MM.1S (cell line): Measurements from ENCODE around the gene ZNF705A.

ENCODE experiments used
- CTCF ChIP-seq: fragments of 300-600 bp; sonication (generic); IDR thresholded peaks from 2 replicates; pipeline ENCODE4 v1.5.1; 2016; ENCODE audit warnings: antibody characterized with exemption, low read length, mixed read lengths
- EZH2 ChIP-seq: fragments of 300-600 bp; sonication (generic); optimal IDR thresholded peaks from 2 replicates; pipeline ENCODE3; 2017; ENCODE audit warnings: low read depth, mild to moderate bottlenecking, antibody characterized with exemption, low read length, mixed read lengths
- EZH2phosphoT487 ChIP-seq: fragments of 300-600 bp; sonication (generic); IDR thresholded peaks from 2 replicates; pipeline ENCODE4 v1.6.1; 2018; ENCODE audit warnings: antibody characterized with exemption, low read length

GRCh38 chr12:8226355-8226754 lies 69.5 kb downstream of the ZNF705A start:
- TF ChIP-seq CTCF = no peak
- no peak for TF ChIP-seq EZH2
- no peak for TF ChIP-seq EZH2phosphoT487
